ENCODE data around the gene TMEM238.
"Not testable (repeated sequence)": the region's sequence is repeated elsewhere in the genome, so short reads cannot be mapped to it uniquely, and the experiment has no call there.

Gene TMEM238

GRCh38 chr19:55336101-55336500 lies 48.0 kb downstream of the TMEM238 start:
- DNase-seq: no peak

- DNase-seq: no peak
Measured at GRCh38 chr19:55333870-55334269, 50.2 kb downstream of the TMEM238 start.

GRCh38 chr19:55329791-55330190 lies 54.3 kb downstream of the TMEM238 start:
- DNase-seq: not testable (repeated sequence)

Data from OCI-M1 (cell line).